Loucy (cell line): Measurements from ENCODE around the gene TTL.
"Not testable (repeated sequence)": the region's sequence is repeated elsewhere in the genome, so short reads cannot be mapped to it uniquely, and the experiment has no call there.

ENCODE experiments used
- H2AFZ ChIP-seq: fragments of 200-600 bp; sonication (generic); 2 replicates; pipeline ENCODE4 v1.6.0; 2016; ENCODE audit warnings: antibody characterized with exemption, mild to moderate bottlenecking, low read length, moderate library complexity
- H3F3A ChIP-seq: fragments of 200-600 bp; 2 replicates; pipeline ENCODE4 v1.6.0; 2016; ENCODE audit warnings: antibody characterized with exemption, low read depth, mild to moderate bottlenecking
- H3K27me3 ChIP-seq: fragments of 200-600 bp; sonication (generic); 2 replicates; pipeline ENCODE4 v1.6.1; 2014; ENCODE audit warnings: low read length, mild to moderate bottlenecking; ENCODE audit not compliant: insufficient read depth, poor library complexity, severe bottlenecking
- H3K36me3 ChIP-seq: fragments of 200-600 bp; sonication (generic); 2 replicates; pipeline ENCODE4 v1.6.1; 2016; ENCODE audit warnings: low read length; ENCODE audit not compliant: insufficient read depth
- H3K4me1 ChIP-seq: fragments of 200-600 bp; sonication (generic); 2 replicates; pipeline ENCODE4 v1.5.1; 2014; ENCODE audit warnings: low read length, mild to moderate bottlenecking; ENCODE audit not compliant: insufficient read depth, poor library complexity, severe bottlenecking
- H3K4me2 ChIP-seq: fragments of 200-600 bp; sonication (generic); 2 replicates; pipeline ENCODE4 v1.6.0; 2014; ENCODE audit warnings: antibody characterized with exemption, low read length, low read depth, mild to moderate bottlenecking; ENCODE audit not compliant: poor library complexity, severe bottlenecking
- H3K4me3 ChIP-seq: fragments of 200-600 bp; sonication (generic); 2 replicates; pipeline ENCODE4 v1.5.1; 2014; ENCODE audit warnings: low read length, mild to moderate bottlenecking, mixed read lengths; ENCODE audit not compliant: poor library complexity, severe bottlenecking
- H3K79me2 ChIP-seq: fragments of 200-600 bp; sonication (generic); 2 replicates; pipeline ENCODE4 v1.6.1; 2014; ENCODE audit warnings: low read length; ENCODE audit not compliant: insufficient read depth
- H3K9ac ChIP-seq: fragments of 200-600 bp; sonication (generic); 2 replicates; pipeline ENCODE4 v1.6.0; 2014; ENCODE audit warnings: mild to moderate bottlenecking, low read depth, low read length, moderate library complexity; ENCODE audit not compliant: poor library complexity, severe bottlenecking
- H3K9me2 ChIP-seq: fragments of 200-600 bp; sonication (generic); replicated peaks from 2 replicates; pipeline ENCODE4 v1.6.1; 2016; ENCODE audit warnings: low read depth, low read length, mixed read lengths
- H3K9me3 ChIP-seq: fragments of 200-600 bp; sonication (generic); 2 replicates; pipeline ENCODE4 v1.6.1; 2014; ENCODE audit warnings: mild to moderate bottlenecking, antibody characterized with exemption, low read length, low read depth; ENCODE audit not compliant: insufficient read depth
- H4K20me1 ChIP-seq: fragments of 200-600 bp; sonication (generic); 2 replicates; pipeline ENCODE4 v1.6.0; 2014; ENCODE audit warnings: antibody characterized with exemption, low read length, mild to moderate bottlenecking; ENCODE audit not compliant: insufficient read depth, poor library complexity, severe bottlenecking
- CTCF ChIP-seq: fragments of 200-600 bp; sonication (generic); conservative IDR thresholded peaks from 2 replicates; pipeline ENCODE4 v1.5.1; 2014; ENCODE audit warnings: mild to moderate bottlenecking, antibody characterized with exemption, low read length
- EZH2phosphoT487 ChIP-seq: fragments of 200-600 bp; IDR thresholded peaks from 2 replicates; pipeline ENCODE4 v1.6.1; 2018; ENCODE audit warnings: antibody characterized with exemption, mild to moderate bottlenecking, moderate library complexity, borderline replicate concordance

TTL gene

GRCh38 chr2:112444256-112444655 is 37.7 kb upstream of the TTL start:
- H3K4me3 ChIP-seq, H3K4me2 ChIP-seq, H3K79me2 ChIP-seq, H3K36me3 ChIP-seq, H3K9me2 ChIP-seq, H4K20me1 ChIP-seq, H3K4me1 ChIP-seq, H3K27me3 ChIP-seq, H3K9ac ChIP-seq, H2AFZ ChIP-seq, H3F3A ChIP-seq, H3K9me3 ChIP-seq: not testable (repeated sequence)

GRCh38 chr2:112449854-112450253 is 32.1 kb upstream of the TTL start:
- no peak overlapping the region for H2AFZ ChIP-seq
- H3K27me3 ChIP-seq = no peaks in the 10 kb centered on the region
- no peak for TF ChIP-seq CTCF
- no peaks in the 10 kb centered on the region for H3K79me2 ChIP-seq
- no peak overlapping the region for H3K4me3 ChIP-seq
- H3K9ac ChIP-seq = no peak overlapping the region
- no peaks in the 10 kb centered on the region for H3K4me1 ChIP-seq
- no peaks in the 10 kb centered on the region for H3K9me2 ChIP-seq
- no peak overlapping the region for H3K4me2 ChIP-seq
- no peaks in the 10 kb centered on the region for H4K20me1 ChIP-seq
- H3K36me3 ChIP-seq = no peaks in the 10 kb centered on the region
- H3K9me3 ChIP-seq = no peaks in the 10 kb centered on the region
- no peaks in the 10 kb centered on the region for H3F3A ChIP-seq

GRCh38 chr2:112451317-112451716 is 30.6 kb upstream of the TTL start:
- Histone ChIP-seq H3K9me3 (no peaks in the 10 kb centered on the region), H3F3A (no peaks in the 10 kb centered on the region), H3K79me2 (no peaks in the 10 kb centered on the region), H3K4me3 (no peak overlapping the region), H3K27me3 (no peaks in the 10 kb centered on the region), H3K4me1 (no peaks in the 10 kb centered on the region), H3K4me2 (no peak overlapping the region), H3K9ac (no peak overlapping the region), H4K20me1 (no peaks in the 10 kb centered on the region), H2AFZ (no peak overlapping the region), H3K36me3 (no peaks in the 10 kb centered on the region), H3K9me2 (no peaks in the 10 kb centered on the region)
- no peak for TF ChIP-seq EZH2phosphoT487
- TF ChIP-seq CTCF = no peak

GRCh38 chr2:112454586-112454985 is 27.4 kb upstream of the TTL start:
- Histone ChIP-seq H3K4me1 (no peaks in the 10 kb centered on the region), H3K9me2 (no peaks in the 10 kb centered on the region), H3K9ac (no peak overlapping the region), H3K27me3 (no peaks in the 10 kb centered on the region), H4K20me1 (no peaks in the 10 kb centered on the region), H3K4me2 (no peak overlapping the region), H3K36me3 (no peaks in the 10 kb centered on the region), H3F3A (no peaks in the 10 kb centered on the region), H3K4me3 (no peak overlapping the region), H3K9me3 (no peaks in the 10 kb centered on the region), H3K79me2 (no peaks in the 10 kb centered on the region), H2AFZ (no peak overlapping the region)
- TF ChIP-seq EZH2phosphoT487 (no peak), CTCF (no peak)
